K562 treated with DMSO at 1 percent for 48 hours (cell line): ENCODE data around the gene UBXN2A. TPM values are rescaled to one million over a fixed set of nuclear protein-coding genes. Genes with fewer than 3 reads are reported as not detected.

ENCODE experiments used
- total RNA-seq: library from RNA; unstranded; fragments of 300-600 nt; gene quantifications from 2 replicates; pipeline ENCODE4 v1.2.3, GENCODE V29; 2022; ENCODE audit warnings: low replicate concordance; ENCODE audit errors: extremely low read depth

Gene UBXN2A
- total RNA-seq = not detected in 2 replicates

GRCh38 chr2:23939987-23940717 is at the start of gene UBXN2A:
UBXN2A (plus strand) TSS chr2:23940463; CDS start chr2:23958315, 17,852 bp downstream.

GRCh38 chr2:23926750-23927571 is 13.3 kb upstream of the UBXN2A start, which contains the start of gene ATAD2B:
ATAD2B (minus strand) TSS chr2:23927123; CDS start chr2:23926770, 353 bp downstream.

GRCh38 chr2:24009680-24010476 is 69.6 kb downstream of the UBXN2A start, which contains the start of gene MFSD2B:
MFSD2B (plus strand) TSS chr2:24010085; CDS start chr2:24010097, 12 bp downstream.

GRCh38 chr2:24046930-24047702 is 106.9 kb downstream of the UBXN2A start, which contains the start of gene WDCP:
WDCP (minus strand) TSS chr2:24047391; CDS start chr2:24039494, 7,897 bp downstream.

GRCh38 chr2:24049485-24050021 is 109.3 kb downstream of the UBXN2A start, which contains the start of gene FKBP1B:
FKBP1B (plus strand) TSS chr2:24049741; CDS start chr2:24049850, 109 bp downstream.

Other genes with a start within 250 kb of the UBXN2A start
- gene ATAD2B, start 13.3 kb upstream of the UBXN2A start, total RNA-seq = not detected in 2 replicates
- gene MFSD2B, start 69.6 kb downstream of the UBXN2A start, total RNA-seq = not detected in 2 replicates
- gene WDCP, start 106.9 kb downstream of the UBXN2A start, total RNA-seq = not detected in 2 replicates
- not detected in 2 replicates for gene FKBP1B, start 109.3 kb downstream of the UBXN2A start, total RNA-seq
- not detected in 2 replicates for gene SF3B6, start 135.9 kb downstream of the UBXN2A start, total RNA-seq
- not detected in 2 replicates for gene TP53I3, start 144.4 kb downstream of the UBXN2A start, total RNA-seq
- not detected in 2 replicates for gene PFN4, start 182.9 kb downstream of the UBXN2A start, total RNA-seq
- not detected in 2 replicates for gene FAM228B, start 183.0 kb downstream of the UBXN2A start, total RNA-seq
- gene FAM228A, start 234.6 kb downstream of the UBXN2A start, total RNA-seq = not detected in 2 replicates